K562 (cell line): ENCODE results near the gene DYNLL1. TPM values are rescaled to one million over a fixed set of nuclear protein-coding genes. Genes with fewer than 3 reads are reported as not detected.

ENCODE experiments used
- ARID1B ChIP-seq: fragments of 450-650 bp; IDR thresholded peaks from 2 replicates; pipeline ENCODE4 v1.6.1; 2016; ENCODE audit warnings: antibody characterized with exemption, mild to moderate bottlenecking, inconsistent platforms
- CREM ChIP-seq: IDR thresholded peaks from 2 replicates; pipeline ENCODE4 v1.6.1; 2014; ENCODE audit warnings: antibody characterized with exemption, low read depth
- ELF2 ChIP-seq: fragments of 250-450 bp; sonication (Bioruptor Pico); IDR thresholded peaks from 2 replicates; pipeline ENCODE4 v1.5.0; 2021; ENCODE audit warnings: mild to moderate bottlenecking
- ELK1 ChIP-seq: sonication (generic); formaldehyde crosslinking; IDR thresholded peaks from 2 replicates; pipeline ENCODE4 v1.8.1; 2022; ENCODE audit warnings: missing genetic modification reagents
- FOXP1 ChIP-seq: sonication (generic); formaldehyde crosslinking; IDR thresholded peaks from 2 replicates; pipeline ENCODE4 v1.8.0; 2022; ENCODE audit warnings: mild to moderate bottlenecking, missing genetic modification reagents
- HNRNPL ChIP-seq: fragments of 200-400 bp; formaldehyde crosslinking; IDR thresholded peaks from 2 replicates; pipeline ENCODE4 v1.6.1; 2017; ENCODE audit warnings: low read depth, mild to moderate bottlenecking, low read length
- KAT2B ChIP-seq: IDR thresholded peaks from one replicate; pipeline ENCODE4 v1.6.1; 2012; ENCODE audit warnings: low read depth, mild to moderate bottlenecking, control low read depth, inconsistent platforms, low read length, moderate library complexity
- MTA2 ChIP-seq: fragments of 450-650 bp; IDR thresholded peaks from 2 replicates; pipeline ENCODE4 v1.6.1; 2016; ENCODE audit warnings: low read depth
- MYC ChIP-seq, 2 experiments: fragments of 250-450 bp in 1 of 2; sonication (Bioruptor Pico) in 1 of 2; IDR thresholded peaks; 2 replicates each; pipeline versions ENCODE4 v1.5.1 to v1.6.1; 2012 to 2021; ENCODE audit warnings: low read depth in 2 of 2, borderline replicate concordance in 1 of 2, improper control_type of control experiment in 1 of 2, low read length in 1 of 2, mild to moderate bottlenecking in 1 of 2, moderate library complexity in 1 of 2
- RAD21 ChIP-seq, 2 experiments: fragments of 250-450 bp in 1 of 2; fragments of 450-650 bp in 1 of 2; sonication (Bioruptor Pico) in 1 of 2; formaldehyde crosslinking in 1 of 2; IDR thresholded peaks in 1 of 2; conservative IDR thresholded peaks in 1 of 2; 2 replicates each; pipeline versions ENCODE4 v1.4.0 to v1.8.0; 2020 to 2022; ENCODE audit warnings: mild to moderate bottlenecking in 2 of 2, moderate library complexity in 1 of 2
- SUPT5H ChIP-seq: fragments of 450-650 bp; IDR thresholded peaks from 2 replicates; pipeline ENCODE4 v1.6.1; 2016
- TSHZ1 ChIP-seq: fragments of 250-450 bp; sonication (Bioruptor Pico); IDR thresholded peaks from 2 replicates; pipeline ENCODE4 v1.4.0; 2020; ENCODE audit warnings: mild to moderate bottlenecking, moderate library complexity
- ZNF134 ChIP-seq: fragments of 250-450 bp; sonication (Bioruptor Pico); conservative IDR thresholded peaks from 2 replicates; pipeline ENCODE4 v1.4.0; 2020
- ZNF212 ChIP-seq: fragments of 450-650 bp; formaldehyde crosslinking; IDR thresholded peaks from 2 replicates; pipeline ENCODE4 v1.4.0; 2020; ENCODE audit warnings: mild to moderate bottlenecking
- ZNF277 ChIP-seq: fragments of 250-450 bp; sonication (Bioruptor Pico); IDR thresholded peaks from 2 replicates; pipeline ENCODE4 v1.8.0; 2022; ENCODE audit warnings: inconsistent platforms, mild to moderate bottlenecking, moderate library complexity, borderline replicate concordance
- ZNF592 ChIP-seq: fragments of 450-650 bp; IDR thresholded peaks from 2 replicates; pipeline ENCODE4 v1.6.1; 2017; ENCODE audit warnings: antibody characterized with exemption, mild to moderate bottlenecking
- polyA plus RNA-seq, 8 experiments: library from polyadenylated mRNA; depleted of rRNA in 4 of 8; stranded (reverse) in 5 of 8; unstranded in 3 of 8; fragments of >200 nt; fragmentation: Nextera tagmentation in 2 of 8; fragmentation: Illumina TruSeq in 1 of 8; extraction: Ambion mirVana in 2 of 8; extraction: Trizol in 1 of 8; gene quantifications; 2 replicates each; pipeline versions ENCODE4 v1.2.1 to v1.2.3, GENCODE V29; 2011 to 2014; ENCODE audit warnings: inconsistent platforms in 1 of 8, missing spikeins in 1 of 8
- total RNA-seq, 7 experiments: library from RNA; depleted of rRNA in 6 of 7; stranded (reverse); fragments of >200 nt in 6 of 7; fragmentation: Illumina TruSeq in 2 of 7; extraction: Trizol in 2 of 7; gene quantifications; 2 replicates each; pipeline versions ENCODE4 v1.2.1 to v1.2.3, GENCODE V29; 2011 to 2021; ENCODE audit warnings: low replicate concordance in 1 of 7

Gene DYNLL1
- total and polyA plus RNA-seq, 9 of the 15 experiments (the other 6 are each of a cell fraction or from before 2014, with no cell fraction given): 303 to 1,112 (median 468) TPM

GRCh38 chr12:120534203-120534702, 38.3 kb downstream of the DYNLL1 start, which contains the start of gene RNF10 (continued):
- TF ChIP-seq ZNF592: no peak
- no peak for TF ChIP-seq MTA2
- TF ChIP-seq ZNF277 (CRISPR knock-in tag): no peak
- TF ChIP-seq ELF2 (CRISPR knock-in tag): 0 out of 2 replicates have a peak, but pooled peaks have one; percentile 34
- TF ChIP-seq ZNF212: no peak
- TF ChIP-seq KAT2B: no peak
- peak; percentile 86 for TF ChIP-seq FOXP1 (CRISPR knock-in tag)
- no peak for TF ChIP-seq HNRNPL
- TF ChIP-seq ELK1: no peak
- TF ChIP-seq TSHZ1 (CRISPR knock-in tag): no peak
- no peak for TF ChIP-seq ARID1B
- no peak for TF ChIP-seq ZNF134
- peak; percentile 56; the same call in 1 of the 2 replicates for TF ChIP-seq MYC (IDR thresholded peaks at IDR 0.05; ENCODE audit: low read depth, low read length)
- no peak for TF ChIP-seq MYC (CRISPR knock-in tag; IDR thresholded peaks at IDR 0.05; ENCODE audit: borderline replicate concordance, low read depth)
- no peak for TF ChIP-seq RAD21 (CRISPR knock-in tag; conservative IDR thresholded peaks at IDR 0.05 in 1 of 2, IDR thresholded peaks at IDR 0.05 in 1 of 2)
- TF ChIP-seq CREM: peak; percentile 63
- TF ChIP-seq SUPT5H: peak; percentile 90
